Bronchial epithelial cell (primary cell): Measurements from ENCODE around the gene CCR9. TPM values are rescaled to one million over a fixed set of nuclear protein-coding genes. Genes with fewer than 3 reads are reported as not detected.

Experiments
- DNase-seq: peaks from one replicate; pipeline ENCODE4 v3.0.0-alpha.2; 2010; ENCODE audit warnings: low read depth
- FAIRE-seq: peaks from 2 replicates; lab custom pipeline; 2011; peaks lifted over from hg19 to GRCh38; lab: Jason Lieb, UNC
- H3K27me3 ChIP-seq: 2 replicates; pipeline ENCODE4 v1.5.1; 2011; ENCODE audit warnings: low read length; ENCODE audit not compliant: control insufficient read depth, insufficient read depth
- H3K36me3 ChIP-seq: 2 replicates; pipeline ENCODE4 v1.5.1; 2011; ENCODE audit warnings: low read length; ENCODE audit not compliant: control insufficient read depth, insufficient read depth
- H3K4me3 ChIP-seq: 2 replicates; pipeline ENCODE4 v1.5.1; 2011; ENCODE audit warnings: mild to moderate bottlenecking, low read depth, low read length, control low read depth
- CTCF ChIP-seq: IDR thresholded peaks from 2 replicates; pipeline ENCODE4 v1.5.1; 2011; ENCODE audit warnings: mild to moderate bottlenecking, moderate library complexity, low read length, control low read depth, inconsistent platforms; ENCODE audit not compliant: insufficient read depth, severe bottlenecking
- total RNA-seq: library from RNA; depleted of rRNA; stranded (reverse); fragments of >200 nt; gene quantifications from 2 replicates; pipeline ENCODE4 v1.2.1, GENCODE V29; 2014

Gene CCR9
- total RNA-seq, 1 donor from 2014 or later, result not detected

GRCh38 chr3:45861043-45861719 lies 25.2 kb upstream of the CCR9 start:
- no peak for TF ChIP-seq CTCF
- Histone ChIP-seq H3K27me3 (peaks cover 5% of the 10 kb centered on the region), H3K4me3 (no peak overlapping the region), H3K36me3 (no peaks in the 10 kb centered on the region)
- FAIRE-seq (no peak), DNase-seq (no peak)

- no peak for FAIRE-seq
- no peaks in the 10 kb centered on the region for H3K36me3 ChIP-seq
- H3K4me3 ChIP-seq, result no peak overlapping the region
- TF ChIP-seq CTCF, result no peak
- peaks cover 5% of the 10 kb centered on the region for H3K27me3 ChIP-seq
- no peak for DNase-seq
Measured at GRCh38 chr3:45864760-45865519, 21.4 kb upstream of the CCR9 start.

- no peak overlapping the region for H3K4me3 ChIP-seq
- TF ChIP-seq CTCF, result no peak
- H3K36me3 ChIP-seq, result no peaks in the 10 kb centered on the region
- FAIRE-seq, result no peak
- DNase-seq, result no peak
- peaks cover 5% of the 10 kb centered on the region for H3K27me3 ChIP-seq
Measured at GRCh38 chr3:45865563-45865962, 20.8 kb upstream of the CCR9 start.

- no peak for FAIRE-seq
- H3K27me3 ChIP-seq, result peaks cover 6% of the 10 kb centered on the region
- H3K4me3 ChIP-seq, result no peak overlapping the region
- no peak for TF ChIP-seq CTCF
- no peaks in the 10 kb centered on the region for H3K36me3 ChIP-seq
- peak; percentile 43 for DNase-seq
Measured at GRCh38 chr3:45868213-45868612, 18.1 kb upstream of the CCR9 start.

GRCh38 chr3:45868650-45869049 lies 17.7 kb upstream of the CCR9 start:
- H3K36me3 ChIP-seq, result no peaks in the 10 kb centered on the region
- H3K27me3 ChIP-seq, result peaks cover 6% of the 10 kb centered on the region
- no peak for DNase-seq
- TF ChIP-seq CTCF, result no peak
- H3K4me3 ChIP-seq, result no peak overlapping the region
- FAIRE-seq, result no peak

GRCh38 chr3:45869638-45870037 lies 16.7 kb upstream of the CCR9 start:
- Histone ChIP-seq H3K36me3 (no peaks in the 10 kb centered on the region), H3K27me3 (peaks cover 6% of the 10 kb centered on the region), H3K4me3 (no peak overlapping the region)
- FAIRE-seq, result no peak
- TF ChIP-seq CTCF, result no peak
- DNase-seq, result no peak
